ENCODE data around the gene TJP1.
A peak's percentile ranks its signal among the peaks of the same experiment; 100 is the strongest.
"Not testable (repeated sequence)": the region's sequence is repeated elsewhere in the genome, so short reads cannot be mapped to it uniquely, and the experiment has no call there.

The TJP1 gene

GRCh38 chr15:29736012-29736743 lies 86.1 kb downstream of the TJP1 start:
- no peak overlapping the region for H3K27ac ChIP-seq
- TF ChIP-seq CTCF (IDR thresholded peaks at IDR 0.05) = no peak
- TF ChIP-seq ZFX (IDR thresholded peaks at IDR 0.05; ENCODE audit: borderline replicate concordance) = no peak

GRCh38 chr15:29734917-29735572 lies 87.2 kb downstream of the TJP1 start:
- H3K27ac ChIP-seq = 0 out of 2 replicates have a peak overlapping the region, but pooled peaks have one; percentile 18
- TF ChIP-seq CTCF (IDR thresholded peaks at IDR 0.05) = no peak
- no peak for TF ChIP-seq ZFX (IDR thresholded peaks at IDR 0.05; ENCODE audit: borderline replicate concordance)

- TF ChIP-seq CTCF (IDR thresholded peaks at IDR 0.05) (no peak), ZFX (IDR thresholded peaks at IDR 0.05; ENCODE audit: borderline replicate concordance) (no peak)
Measured at GRCh38 chr15:29731865-29732264, 90.4 kb downstream of the TJP1 start.

GRCh38 chr15:29730471-29730870 lies 91.8 kb downstream of the TJP1 start:
- H3K27ac ChIP-seq = not testable (repeated sequence)

More at GRCh38 chr15:29731865-29732264, 90.4 kb downstream of the TJP1 start:
- no peak overlapping the region for H3K27ac ChIP-seq

- H3K27ac ChIP-seq = no peak overlapping the region
- TF ChIP-seq CTCF (IDR thresholded peaks at IDR 0.05) (no peak), ZFX (IDR thresholded peaks at IDR 0.05; ENCODE audit: borderline replicate concordance) (no peak)
Measured at GRCh38 chr15:29728418-29728817, 93.8 kb downstream of the TJP1 start.

- TF ChIP-seq ZFX (IDR thresholded peaks at IDR 0.05; ENCODE audit: borderline replicate concordance) (no peak), CTCF (IDR thresholded peaks at IDR 0.05) (no peak)
- no peak overlapping the region for H3K27ac ChIP-seq
Measured at GRCh38 chr15:29727871-29728270, 94.4 kb downstream of the TJP1 start.

GRCh38 chr15:29726553-29726952 lies 95.7 kb downstream of the TJP1 start:
- TF ChIP-seq ZFX (IDR thresholded peaks at IDR 0.05; ENCODE audit: borderline replicate concordance) = no peak
- no peak for TF ChIP-seq CTCF (IDR thresholded peaks at IDR 0.05)
- no peak overlapping the region for H3K27ac ChIP-seq

Measured in 22Rv1 (cell line).